ENCODE data around the gene ATXN3L.

Gene ATXN3L

DNA sequence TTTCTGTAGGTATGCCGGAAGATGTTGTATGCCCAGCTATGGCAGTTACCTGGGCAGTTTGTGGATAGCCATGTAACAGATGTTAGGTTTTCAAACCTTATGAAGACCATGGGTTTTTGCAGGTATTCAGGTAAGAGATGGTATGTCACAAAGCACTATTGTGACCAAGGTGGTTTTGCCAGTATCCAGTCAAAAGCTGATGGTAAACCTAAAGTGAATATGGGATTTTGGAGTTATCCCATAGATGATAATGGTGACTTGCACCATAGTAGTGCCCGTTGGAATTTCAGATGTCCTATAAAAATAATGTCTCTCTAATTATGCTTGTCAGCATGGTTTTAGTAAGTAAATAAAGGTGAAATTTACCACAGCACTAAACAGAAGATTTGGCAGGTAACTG, at the start of gene ATXN3L:
Gene ATXN3L, minus strand, starts transcription at position 101 of the 400 bp plus-strand sequence. CDS start 119 bp downstream, outside the sequence.
- DNase-seq (ENCODE audit: low read depth), result no peak

DNA sequence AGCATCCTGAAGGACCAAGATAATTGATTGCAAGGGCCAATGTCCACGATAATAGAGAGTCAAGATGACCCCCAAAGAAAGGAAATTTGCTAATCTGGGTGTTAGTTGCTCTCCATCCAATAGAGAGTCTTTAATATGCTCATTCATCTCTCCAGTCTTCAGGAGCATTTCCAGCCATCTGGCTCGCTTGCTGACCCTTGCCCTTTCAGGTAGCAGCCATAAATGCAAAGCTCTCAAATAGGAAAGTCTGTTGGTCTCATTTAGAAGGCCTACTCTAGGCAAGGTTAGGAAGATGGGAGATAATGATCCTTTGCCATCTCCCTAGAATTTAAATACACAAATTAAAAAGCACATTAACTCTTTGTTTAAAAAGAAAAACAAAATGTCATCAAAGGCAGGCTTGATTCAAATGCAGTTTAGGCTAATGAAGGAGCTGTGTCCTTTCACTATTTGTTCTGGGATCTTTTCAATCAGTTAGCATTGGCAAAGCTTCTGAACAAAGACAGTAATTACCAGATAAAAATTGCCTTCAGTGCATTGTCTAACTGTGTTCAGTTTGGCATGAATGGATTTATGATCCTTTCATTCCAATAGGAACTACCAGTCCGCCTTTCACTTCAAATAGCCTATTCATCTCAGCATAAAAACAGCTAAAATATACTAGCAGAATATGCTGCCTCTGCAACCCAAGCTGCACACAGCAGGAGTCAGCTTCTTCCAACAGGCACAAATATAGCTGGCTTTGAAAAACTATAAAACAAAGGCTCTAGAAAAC, 49.6 kb upstream of the ATXN3L start:
- DNase-seq (ENCODE audit: low read depth), result no peak

DNA sequence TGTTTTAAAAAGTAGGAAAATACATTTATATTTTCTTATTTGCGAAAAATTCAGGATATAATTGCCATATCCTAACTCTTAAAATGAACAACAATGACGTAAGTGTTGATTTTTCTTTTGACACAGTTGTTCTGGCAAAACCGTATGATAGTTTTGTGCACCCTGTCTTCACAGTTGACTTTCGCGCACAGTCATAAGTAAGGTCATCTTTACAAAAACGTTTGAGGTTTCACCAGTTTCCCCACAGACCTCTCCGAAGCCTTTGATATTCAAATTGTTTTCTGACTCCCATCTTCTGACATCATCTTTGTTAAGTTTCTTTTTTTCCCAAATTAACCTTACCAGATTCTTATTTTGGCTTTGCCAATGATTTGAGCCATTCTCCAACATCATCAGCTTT, 48.1 kb upstream of the ATXN3L start:
- no peak for DNase-seq (ENCODE audit: low read depth)

DNA sequence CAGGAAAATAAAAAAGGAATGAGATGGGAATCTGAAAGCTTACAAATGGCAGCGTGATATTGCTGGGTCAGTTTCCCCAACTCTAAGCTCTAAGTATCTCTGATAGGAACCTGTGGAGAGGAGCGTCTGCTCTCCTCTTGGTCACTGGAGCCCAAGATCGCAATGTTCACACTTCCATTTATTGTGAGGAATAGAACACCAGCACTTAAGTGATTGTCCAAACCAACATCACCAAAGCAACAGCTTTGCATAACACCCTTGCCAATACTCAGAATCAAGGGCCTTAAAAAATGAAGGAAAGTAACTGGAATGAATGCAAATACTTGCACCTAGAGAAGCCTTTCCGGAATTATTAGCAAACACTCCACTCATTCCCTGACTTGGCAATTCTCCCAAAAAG, 46.8 kb upstream of the ATXN3L start:
- no peak for DNase-seq (ENCODE audit: low read depth)

DNA sequence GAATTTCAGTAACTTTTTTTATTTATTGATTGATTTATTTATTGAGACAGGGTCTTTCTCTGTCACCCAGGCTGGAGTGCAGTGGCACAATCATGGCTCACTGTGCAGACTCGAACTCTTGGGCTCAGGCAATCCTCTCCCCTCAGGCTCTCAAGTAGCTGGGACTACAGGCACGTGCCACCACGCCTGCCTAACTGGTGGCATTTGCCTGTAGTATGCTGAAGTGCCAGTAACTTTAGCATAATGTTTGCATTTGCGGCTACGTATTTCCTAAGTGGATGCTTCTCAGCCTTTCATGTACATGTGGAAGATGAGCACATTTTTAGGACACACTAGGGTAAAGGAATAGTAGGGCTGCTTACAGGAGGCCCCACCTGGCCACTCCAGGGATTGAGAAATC, 45.3 kb upstream of the ATXN3L start:
- no peak for DNase-seq (ENCODE audit: low read depth)

DNA sequence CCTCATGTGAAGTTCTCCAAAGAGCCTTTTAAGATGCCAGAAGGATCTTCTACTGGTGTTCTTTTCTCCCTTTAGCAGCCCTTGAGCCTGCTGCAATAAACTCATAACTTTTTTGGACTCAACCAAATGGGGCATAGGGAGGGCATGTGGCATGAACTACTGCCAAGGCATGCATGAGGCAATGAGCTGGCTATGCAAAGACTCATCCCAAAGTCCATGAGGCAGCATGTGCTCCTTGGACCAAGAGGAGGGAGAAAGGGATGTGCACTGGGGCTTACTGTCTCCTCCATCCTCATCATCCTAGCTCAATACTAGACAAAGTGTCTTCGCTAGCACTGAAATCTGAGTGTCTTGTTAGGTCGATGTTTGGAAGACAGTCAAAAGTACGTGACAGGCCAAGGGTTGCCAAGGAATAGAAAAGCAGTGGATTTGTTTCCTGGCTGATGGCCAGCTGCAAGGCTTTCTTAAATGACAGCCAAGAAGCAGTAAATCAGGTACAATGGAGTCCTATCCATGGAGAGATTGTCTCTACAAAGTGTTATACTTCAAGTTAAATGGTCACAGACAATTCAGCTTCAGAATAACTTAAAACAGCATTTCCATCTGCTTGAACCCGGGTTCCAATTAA, 44.5 kb upstream of the ATXN3L start:
- no peak for DNase-seq (ENCODE audit: low read depth)

DNA sequence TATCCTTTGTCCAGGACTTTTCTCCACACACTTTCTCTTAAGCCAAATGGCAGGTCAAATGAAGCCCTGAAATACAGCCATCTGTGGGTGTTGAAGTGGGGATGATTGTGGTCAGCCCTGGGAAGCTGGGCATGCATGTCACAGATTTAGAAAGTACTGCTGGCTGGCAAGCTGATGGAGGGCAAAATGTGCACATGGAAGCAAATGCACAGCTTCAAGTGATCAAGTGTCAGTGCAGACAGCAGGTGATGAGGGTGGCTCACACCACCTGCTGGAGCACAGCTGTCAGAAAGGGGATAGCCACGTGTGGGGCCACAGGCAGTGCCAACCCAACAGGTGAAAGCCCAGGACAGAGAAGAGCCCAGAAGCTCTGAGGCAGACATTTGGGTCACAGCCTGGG, 40.3 kb upstream of the ATXN3L start:
- DNase-seq (ENCODE audit: low read depth), result no peak

DNA sequence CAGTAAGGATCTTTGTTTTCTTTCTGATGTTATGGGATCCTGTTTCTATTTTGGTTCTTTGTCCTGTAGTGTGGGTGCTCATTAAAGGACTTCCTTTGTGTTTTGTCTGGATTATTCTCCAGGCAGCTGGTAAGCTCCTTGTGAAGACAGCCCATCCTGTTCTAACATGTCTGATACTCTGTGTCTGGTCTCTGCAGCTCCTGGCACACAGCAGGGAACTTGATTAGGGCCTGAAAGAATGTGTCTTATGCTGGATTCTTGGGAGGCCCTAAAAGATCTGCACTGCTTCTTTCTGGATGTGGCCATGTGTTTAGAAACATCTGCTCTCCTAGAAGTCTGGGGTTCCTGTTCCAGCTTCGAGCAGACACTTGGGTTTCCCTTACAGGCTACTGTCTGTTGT, 38.1 kb upstream of the ATXN3L start:
- no peak for DNase-seq (ENCODE audit: low read depth)

DNA sequence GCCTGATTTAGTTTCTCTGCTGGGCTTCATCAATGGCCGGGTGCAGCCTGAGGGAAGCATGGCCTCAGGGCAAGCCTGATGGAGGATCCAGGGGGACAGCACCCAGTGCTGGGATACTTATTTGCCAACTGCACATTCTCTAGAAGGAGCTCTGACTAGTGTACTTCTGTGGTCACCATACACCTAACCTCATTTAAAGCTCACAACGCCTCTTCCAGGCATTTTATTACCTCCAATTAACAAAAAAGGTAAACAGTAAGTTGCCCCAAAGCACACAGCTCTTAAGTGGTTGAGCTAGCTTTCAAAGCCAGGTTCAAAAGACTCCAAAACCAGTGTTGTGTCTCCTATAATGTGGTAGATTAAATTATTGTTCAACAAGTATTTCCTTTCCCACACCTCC, 26.8 kb upstream of the ATXN3L start:
- no peak for DNase-seq (ENCODE audit: low read depth)

DNA sequence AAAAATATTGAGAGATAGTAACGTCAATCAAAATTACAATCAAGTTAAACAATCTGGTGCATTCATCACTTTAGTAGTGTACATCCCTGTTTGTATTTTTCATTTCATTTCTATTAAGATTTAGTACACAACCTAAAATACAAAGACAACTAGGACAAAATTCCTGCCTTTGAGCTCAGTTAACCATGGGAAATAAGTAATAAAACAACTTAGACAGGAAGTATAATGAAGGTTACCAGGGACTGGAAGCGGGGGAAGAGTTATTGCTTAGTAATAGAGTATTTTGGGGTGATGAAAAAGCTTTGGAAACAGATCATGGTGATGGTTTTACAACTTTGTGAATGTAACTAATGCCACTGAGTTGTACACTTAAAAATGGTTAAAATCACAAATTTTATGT, 25.6 kb upstream of the ATXN3L start:
- DNase-seq (ENCODE audit: low read depth), result no peak

DNA sequence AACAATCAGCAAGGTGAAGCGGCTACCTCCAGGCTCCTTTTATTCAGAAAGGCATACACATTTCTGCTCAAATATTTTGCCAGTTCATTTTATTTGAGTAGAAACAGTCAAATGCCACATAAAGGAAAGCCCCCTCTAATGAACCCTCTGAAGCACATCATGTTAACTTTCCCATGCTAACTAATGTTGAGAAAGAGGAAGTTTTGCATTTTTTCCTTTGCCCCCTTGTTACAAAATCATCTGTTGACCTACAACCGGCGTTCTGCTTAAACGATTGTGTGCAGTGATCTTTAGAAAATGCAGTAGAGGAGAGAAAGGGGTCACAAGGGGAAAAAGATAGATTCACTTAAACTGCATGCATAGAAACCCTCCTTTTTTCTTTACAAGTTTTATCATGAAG, 25.2 kb upstream of the ATXN3L start:
- no peak for DNase-seq (ENCODE audit: low read depth)

DNA sequence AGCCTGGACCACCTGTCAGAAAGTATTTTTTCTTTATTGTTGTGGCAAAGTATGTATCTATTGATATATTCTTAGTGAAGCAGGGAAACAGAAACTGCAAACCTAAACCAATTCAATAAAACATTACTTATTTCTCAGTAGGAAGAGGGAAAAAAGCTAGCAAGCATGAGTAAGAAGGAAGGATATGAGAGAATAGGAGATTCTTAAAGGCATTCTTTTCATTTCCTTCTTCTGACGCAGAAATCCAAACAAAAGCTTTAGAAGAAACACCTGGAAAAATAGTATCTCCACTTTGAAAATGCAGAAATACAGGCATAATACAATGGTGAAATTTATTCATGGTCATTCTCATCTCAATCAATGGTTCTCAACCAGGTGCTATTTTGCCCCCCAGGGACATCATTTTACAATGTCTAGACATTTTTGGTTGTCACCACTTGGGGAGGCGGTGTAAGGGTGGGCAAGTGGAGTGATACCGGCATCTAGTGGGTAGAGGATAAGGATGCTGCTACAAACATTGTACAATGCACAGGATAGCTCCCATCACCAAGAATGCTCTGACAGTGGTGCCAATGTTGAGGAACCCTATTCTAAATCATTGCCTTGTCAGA, 21.7 kb upstream of the ATXN3L start:
- no peak for DNase-seq (ENCODE audit: low read depth)

DNA sequence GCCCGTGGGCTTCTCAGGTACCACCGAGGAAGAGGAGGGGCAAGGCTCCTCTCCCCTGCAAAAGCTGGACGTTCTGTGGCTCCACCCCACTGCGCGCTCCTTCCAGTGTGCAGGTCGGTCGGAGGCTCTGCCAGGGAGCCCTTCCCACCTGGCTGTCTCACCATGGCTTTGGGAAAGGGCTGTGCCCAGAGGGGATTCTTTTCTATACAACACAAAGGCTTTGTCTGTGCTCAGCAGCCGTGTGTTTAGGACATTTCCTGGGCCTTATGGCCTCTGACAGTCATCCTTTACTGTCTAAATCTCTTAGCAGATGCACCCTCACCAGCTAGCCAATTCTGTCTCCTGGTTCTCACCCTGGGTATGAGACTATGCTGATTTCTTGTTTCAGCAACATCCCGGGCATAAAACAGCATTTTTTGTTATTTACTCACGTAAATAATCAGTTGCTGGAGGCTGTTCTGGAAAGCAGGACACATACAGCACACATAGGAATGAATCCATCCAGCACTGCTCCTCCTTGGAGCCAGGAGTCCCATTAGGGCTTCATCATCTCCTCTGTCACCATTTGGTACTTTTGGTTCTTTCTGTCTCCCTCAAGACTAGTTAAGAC, 20.4 kb upstream of the ATXN3L start:
- no peak for DNase-seq (ENCODE audit: low read depth)

DNA sequence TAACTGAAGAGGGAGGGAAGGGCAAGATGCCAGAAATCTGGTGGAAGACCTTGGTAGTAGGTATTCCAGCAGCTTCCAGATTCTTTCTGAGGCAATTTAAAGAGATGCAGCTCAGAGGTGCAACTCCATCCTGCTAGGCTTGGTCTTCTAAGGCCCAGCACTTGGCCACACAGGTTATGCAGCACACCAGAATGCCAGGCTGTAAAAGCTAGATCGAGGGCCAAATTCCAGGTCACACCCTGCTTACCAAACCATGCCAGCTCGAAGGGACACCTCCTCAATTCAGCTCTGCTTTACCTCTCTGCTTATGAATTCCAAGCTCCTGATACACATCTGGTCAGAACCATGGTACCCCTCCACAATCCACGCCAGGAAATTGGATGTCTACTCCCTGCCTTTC, 19.8 kb upstream of the ATXN3L start:
- DNase-seq (ENCODE audit: low read depth), result no peak

DNA sequence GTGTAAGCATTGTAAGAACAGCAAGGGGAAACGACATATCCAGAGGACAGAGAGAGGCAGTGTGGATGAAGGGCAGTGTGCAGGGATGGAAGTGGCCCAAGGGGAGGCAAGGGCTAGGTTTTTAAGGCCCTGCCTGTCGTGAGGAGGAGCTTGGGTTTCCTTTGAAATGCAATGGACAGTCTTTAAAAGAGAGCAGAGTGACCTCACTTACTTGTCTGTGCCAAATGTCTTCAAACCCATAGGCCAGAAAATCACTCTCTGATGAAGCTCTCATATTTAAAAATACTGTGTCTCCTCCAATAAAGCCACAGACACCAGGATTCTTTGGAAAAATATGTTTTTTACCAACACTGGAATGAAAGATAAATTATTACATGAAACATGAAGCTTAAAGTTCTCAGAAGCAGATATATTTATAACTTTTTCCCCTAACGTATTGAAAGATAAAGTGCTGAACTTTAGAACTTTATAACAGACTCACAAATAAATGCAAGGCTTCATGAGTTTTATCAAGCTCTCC, 19.2 kb upstream of the ATXN3L start:
- DNase-seq (ENCODE audit: low read depth), result no peak

DNA sequence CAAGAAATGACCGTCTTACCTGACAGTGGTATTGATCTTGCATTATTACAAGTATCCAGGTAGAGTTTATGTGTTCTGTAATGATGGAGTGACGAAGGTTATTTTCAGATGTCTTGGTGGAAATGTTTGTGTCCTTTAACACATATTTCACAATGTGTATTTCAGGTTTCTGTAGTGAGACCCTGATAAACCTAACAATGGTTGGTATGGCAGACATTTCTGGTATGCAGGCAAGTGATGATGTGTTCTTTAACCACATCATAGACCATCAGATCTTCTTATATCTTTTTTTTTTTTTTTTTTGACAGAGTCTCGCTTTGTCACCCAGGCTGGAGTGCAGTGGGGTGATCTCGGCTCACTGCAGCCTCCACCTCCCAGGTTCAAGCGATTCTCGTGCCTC, 14.6 kb upstream of the ATXN3L start:
- DNase-seq (ENCODE audit: low read depth), result no peak

DNA sequence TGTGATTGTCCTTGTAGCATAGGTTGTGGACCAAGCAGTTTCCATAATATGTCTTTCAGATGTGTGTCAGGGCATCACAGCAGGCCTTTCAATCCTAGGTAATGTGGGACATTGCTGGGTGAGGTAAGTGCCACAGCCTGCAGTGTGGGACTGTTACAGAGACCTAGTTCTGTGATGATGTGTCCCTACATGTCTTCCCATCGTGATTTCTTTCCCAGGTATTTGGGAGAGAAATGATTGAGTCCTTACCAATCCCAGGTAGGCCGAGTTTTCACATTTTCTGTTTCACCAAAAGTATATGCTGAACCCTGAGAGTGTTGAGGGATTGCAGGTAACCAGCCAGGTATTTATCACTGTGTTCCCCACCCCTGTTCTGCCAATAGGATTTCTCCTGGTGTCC, 10.6 kb upstream of the ATXN3L start:
- no peak for DNase-seq (ENCODE audit: low read depth)

DNA sequence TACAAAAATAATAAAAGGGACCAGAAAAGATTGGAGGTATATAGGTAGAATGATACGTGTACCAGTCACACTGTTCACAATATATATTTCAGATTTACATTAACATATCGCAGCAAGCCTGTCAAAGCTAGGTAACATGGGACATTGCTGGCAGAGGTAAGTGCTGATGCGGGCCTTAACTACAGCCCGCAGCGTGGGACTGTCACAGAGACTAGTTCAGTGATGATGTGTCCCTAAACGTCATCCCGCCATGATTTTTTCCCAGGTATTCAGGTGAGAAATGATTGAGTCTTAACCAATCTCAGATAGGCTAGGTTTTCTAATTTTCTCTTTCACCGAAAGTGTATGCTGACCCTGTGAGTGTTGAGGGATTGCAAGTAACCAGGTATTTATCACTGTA, 7.8 kb upstream of the ATXN3L start:
- DNase-seq (ENCODE audit: low read depth), result no peak

DNA sequence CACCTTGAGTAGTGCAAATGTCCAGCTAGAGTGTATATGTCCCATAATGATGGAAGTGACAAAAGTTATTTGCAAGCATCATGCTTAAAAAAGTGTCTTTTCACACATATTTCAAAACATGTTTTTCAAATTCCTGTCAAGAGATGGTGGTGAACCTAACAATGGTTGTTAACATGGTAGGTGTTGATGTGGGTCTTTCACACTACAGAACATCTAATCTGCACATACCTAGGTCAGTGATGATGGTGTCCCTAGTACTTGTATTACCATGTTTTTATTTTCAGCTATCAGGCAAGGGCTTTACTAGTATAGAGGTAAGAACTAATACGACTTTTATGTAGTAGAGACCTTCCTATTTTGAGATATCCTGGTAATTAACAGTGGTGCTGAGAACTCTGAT, 3.4 kb upstream of the ATXN3L start:
- DNase-seq (ENCODE audit: low read depth), result no peak

DNA sequence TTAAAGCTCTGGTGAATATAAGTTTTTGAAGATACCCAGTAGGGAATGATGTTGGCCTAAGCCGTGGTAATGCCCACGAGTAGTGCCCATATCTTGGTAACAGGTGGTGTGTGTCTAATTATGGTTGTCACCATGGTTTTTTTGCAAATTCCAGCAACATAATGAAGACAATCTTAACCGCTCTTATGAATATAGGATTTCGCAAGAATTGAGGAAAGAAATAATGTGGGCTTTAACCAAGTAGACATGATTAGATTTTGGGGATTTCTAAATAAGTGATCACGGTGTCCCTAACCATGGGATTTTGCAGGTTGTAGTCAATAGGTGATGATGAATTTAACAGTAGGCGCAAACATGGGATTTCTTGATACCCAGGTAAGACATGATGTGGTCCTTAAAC, 2.5 kb downstream of the ATXN3L start:
- no peak for DNase-seq (ENCODE audit: low read depth)

DNA sequence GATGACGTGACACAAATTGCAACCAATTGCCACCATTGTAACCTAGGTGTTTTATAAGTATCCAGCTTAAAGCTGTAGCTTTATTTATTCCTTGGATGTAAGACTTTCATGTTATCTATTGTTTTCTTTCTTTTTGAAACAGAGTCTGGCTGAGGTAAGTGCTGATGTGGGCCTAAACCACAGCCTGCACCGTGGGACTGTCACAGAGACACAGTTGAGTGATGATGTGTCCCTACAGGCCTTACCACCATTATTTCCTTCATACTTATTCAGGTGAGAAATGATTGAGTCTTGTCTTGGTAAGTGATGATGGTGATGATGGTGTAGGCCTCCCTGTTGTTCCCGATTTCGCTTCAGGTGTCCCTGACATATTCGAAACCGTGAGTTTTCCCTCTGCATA, 8.3 kb downstream of the ATXN3L start:
- no peak for DNase-seq (ENCODE audit: low read depth)

DNA sequence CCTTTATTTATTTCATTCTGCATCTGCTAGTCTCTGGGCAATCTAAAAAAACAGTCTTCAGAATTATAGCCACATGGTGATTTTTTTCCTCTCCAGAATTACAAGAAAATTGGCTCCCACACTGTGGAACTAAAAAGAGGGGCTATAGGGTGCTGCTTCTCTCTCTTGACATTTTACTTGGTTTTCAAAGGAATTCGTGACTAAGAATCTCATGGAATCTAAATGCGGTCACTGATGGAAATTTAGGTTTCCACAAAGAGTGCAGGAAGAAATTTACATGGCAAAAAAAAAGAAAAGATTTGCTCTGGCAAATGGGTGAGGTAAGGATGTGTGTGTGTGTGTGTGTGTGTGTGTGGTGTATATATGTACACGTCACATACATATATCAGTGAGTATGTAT, 10.2 kb downstream of the ATXN3L start:
- DNase-seq (ENCODE audit: low read depth), result no peak

DNA sequence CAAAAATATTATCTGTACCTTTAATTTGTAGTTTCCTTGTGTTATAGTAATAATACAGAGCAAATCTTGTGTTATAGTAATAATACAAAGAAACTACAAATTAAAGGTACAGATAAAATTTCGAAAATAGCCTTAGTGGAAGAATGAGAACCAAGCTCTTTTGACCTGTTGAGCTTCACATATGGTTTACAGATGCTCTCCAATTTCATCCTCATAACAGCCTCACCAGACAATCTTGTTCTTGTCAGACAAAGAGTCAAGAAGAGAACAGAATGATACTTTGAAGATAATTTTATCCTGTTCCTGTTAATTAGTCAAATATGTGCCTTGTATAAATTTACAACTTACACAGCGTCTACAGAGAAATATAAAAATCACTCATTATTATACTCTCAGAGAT, 12.8 kb downstream of the ATXN3L start:
- DNase-seq (ENCODE audit: low read depth), result no peak

Data from CMK (cell line).